CD14-positive monocyte (primary cell): Measurements from ENCODE around the gene NFRKB. TPM values are rescaled to one million over a fixed set of nuclear protein-coding genes. Genes with fewer than 3 reads are reported as not detected.
A peak's percentile ranks its signal among the peaks of the same experiment; 100 is the strongest.

Experiments used
- DNase-seq, 3 donors: peaks; one replicate each; pipeline ENCODE4 v3.0.0-alpha.2; 2011 to 2022
- H2AFZ ChIP-seq: 2 replicates; pipeline ENCODE4 v1.6.0; 2012; ENCODE audit warnings: mild to moderate bottlenecking, low read depth, low read length, inconsistent platforms; ENCODE audit not compliant: insufficient read depth, poor library complexity, severe bottlenecking
- H3K27ac ChIP-seq, 2 donors: 1 replicate in 1 of 2; 2 replicates in 1 of 2; pipeline ENCODE4 v1.5.1; 2012 to 2013; ENCODE audit warnings: low read length in 2 of 2, control low read depth in 1 of 2, inconsistent platforms in 1 of 2, low read depth in 1 of 2, mild to moderate bottlenecking in 1 of 2
- H3K27me3 ChIP-seq, 2 donors: one replicate each; pipeline versions ENCODE4 v1.6.0 to v1.6.1; 2011 to 2013; ENCODE audit warnings: low read length in 2 of 2; ENCODE audit not compliant: control insufficient read depth in 2 of 2, insufficient read depth in 2 of 2
- H3K36me3 ChIP-seq, 2 donors: replicated peaks in 1 of 2; 1 replicate in 1 of 2; 2 replicates in 1 of 2; pipeline versions ENCODE4 v1.5.1 to v1.6.1; 2012 to 2013; ENCODE audit warnings: low read length in 2 of 2, control low read depth in 1 of 2, inconsistent platforms in 1 of 2, mild to moderate bottlenecking in 1 of 2; ENCODE audit not compliant: insufficient read depth in 2 of 2, control insufficient read depth in 1 of 2
- H3K4me1 ChIP-seq, 2 donors: 1 replicate in 1 of 2; 2 replicates in 1 of 2; pipeline versions ENCODE4 v1.5.1 to v1.6.1; 2012 to 2013; ENCODE audit warnings: low read length in 2 of 2, control low read depth in 1 of 2, inconsistent platforms in 1 of 2, mild to moderate bottlenecking in 1 of 2, moderate library complexity in 1 of 2; ENCODE audit not compliant: insufficient read depth in 2 of 2, control insufficient read depth in 1 of 2
- H3K4me2 ChIP-seq: replicated peaks from 2 replicates; pipeline ENCODE3; 2012; ENCODE audit warnings: low read length, moderate library complexity, mild to moderate bottlenecking; ENCODE audit not compliant: poor library complexity, severe bottlenecking; ENCODE audit errors: extremely low read depth
- H3K4me3 ChIP-seq, 3 experiments: fragments of 200-600 bp in 1 of 3; sonication (generic) in 1 of 3; replicated peaks in 1 of 3; 1 replicate in 2 of 3; 2 replicates in 1 of 3; pipeline ENCODE4 v1.5.1; 2011 to 2013; ENCODE audit warnings: low read length in 3 of 3, mild to moderate bottlenecking in 3 of 3, control low read depth in 2 of 3, low read depth in 2 of 3, inconsistent platforms in 1 of 3, moderate library complexity in 1 of 3
- H3K79me2 ChIP-seq: 2 replicates; pipeline ENCODE4 v1.6.0; 2012; ENCODE audit warnings: mild to moderate bottlenecking, control low read depth, inconsistent platforms, low read length, moderate library complexity; ENCODE audit not compliant: insufficient read depth
- H3K9ac ChIP-seq: 2 replicates; pipeline ENCODE4 v1.6.0; 2017; ENCODE audit warnings: low read length, mild to moderate bottlenecking; ENCODE audit not compliant: insufficient read depth, poor library complexity, severe bottlenecking
- H3K9me3 ChIP-seq, 2 donors: replicated peaks in 1 of 2; 1 replicate in 1 of 2; 2 replicates in 1 of 2; pipeline versions ENCODE4 v1.5.1 to v1.6.1; 2012 to 2013; ENCODE audit warnings: low read length in 2 of 2, control low read depth in 1 of 2; ENCODE audit not compliant: control insufficient read depth in 1 of 2, insufficient read depth in 1 of 2
- H4K20me1 ChIP-seq: 2 replicates; pipeline ENCODE4 v1.6.0; 2012; ENCODE audit warnings: mild to moderate bottlenecking, low read length, control low read depth, moderate library complexity; ENCODE audit not compliant: insufficient read depth
- H3K27ac Mint-ChIP-seq, 7 donors: one replicate each; pipeline ENCODE4 v1.8.0; 2020; ENCODE audit warnings: mild to moderate bottlenecking in 7 of 7, mixed read lengths in 7 of 7, moderate library complexity in 6 of 7, inconsistent platforms in 2 of 7
- H3K27me3 Mint-ChIP-seq, 3 donors: one replicate each; pipeline ENCODE4 v1.8.0; 2021 to 2022; ENCODE audit warnings: low read depth in 3 of 3, mild to moderate bottlenecking in 3 of 3, mixed read lengths in 3 of 3, moderate library complexity in 3 of 3, inconsistent platforms in 1 of 3
- H3K36me3 Mint-ChIP-seq, 2 donors: one replicate each; pipeline ENCODE4 v1.8.0; 2020; ENCODE audit warnings: mixed read lengths in 2 of 2, inconsistent platforms in 1 of 2, mild to moderate bottlenecking in 1 of 2
- H3K4me1 Mint-ChIP-seq: one replicate; pipeline ENCODE4 v1.8.0; 2020; ENCODE audit warnings: mild to moderate bottlenecking, mixed read lengths
- H3K4me3 Mint-ChIP-seq, 2 donors: one replicate each; pipeline ENCODE4 v1.8.0; 2020; ENCODE audit warnings: mild to moderate bottlenecking in 2 of 2, mixed read lengths in 2 of 2, moderate library complexity in 1 of 2
- H3K9me3 Mint-ChIP-seq, 7 donors: one replicate each; pipeline ENCODE4 v1.8.0; 2020 to 2022; ENCODE audit warnings: mixed read lengths in 7 of 7, mild to moderate bottlenecking in 6 of 7, moderate library complexity in 6 of 7, inconsistent platforms in 2 of 7
- CTCF ChIP-seq: fragments of 200-600 bp; IDR thresholded peaks from one replicate; pipeline ENCODE4 v1.8.0; 2022; ENCODE audit warnings: antibody characterized with exemption, mild to moderate bottlenecking
- WGBS: methylation state at CpG from one replicate; pipeline ENCODE4 v1.1.5; 2013; ENCODE audit warnings: missing lambda C conversion rate; ENCODE audit not compliant: insufficient coverage; 5-methylcytosine and 5-hydroxymethylcytosine counted together
- intact Hi-C, 2 donors: fragments of 100-400 bp; cut with micrococcal nuclease; formaldehyde crosslinking; loops; one replicate each; pipeline versions ENCODE4 v1.15.0 to v1.15.1; 2023
- polyA plus RNA-seq, 3 donors: library from polyadenylated mRNA; depleted of rRNA in 1 of 3; unstranded in 2 of 3; stranded (reverse) in 1 of 3; fragments of 300-500 nt in 2 of 3; fragments of >200 nt in 1 of 3; fragmentation: Illumina TruSeq in 2 of 3; gene quantifications; 1 replicate in 2 of 3; 2 replicates in 1 of 3; pipeline ENCODE4 v1.2.3, GENCODE V29; 2012 to 2021

Gene NFRKB
- polyA plus RNA-seq, 3 donors: 5.8 to 25.6 (median 9.1) TPM

DNA sequence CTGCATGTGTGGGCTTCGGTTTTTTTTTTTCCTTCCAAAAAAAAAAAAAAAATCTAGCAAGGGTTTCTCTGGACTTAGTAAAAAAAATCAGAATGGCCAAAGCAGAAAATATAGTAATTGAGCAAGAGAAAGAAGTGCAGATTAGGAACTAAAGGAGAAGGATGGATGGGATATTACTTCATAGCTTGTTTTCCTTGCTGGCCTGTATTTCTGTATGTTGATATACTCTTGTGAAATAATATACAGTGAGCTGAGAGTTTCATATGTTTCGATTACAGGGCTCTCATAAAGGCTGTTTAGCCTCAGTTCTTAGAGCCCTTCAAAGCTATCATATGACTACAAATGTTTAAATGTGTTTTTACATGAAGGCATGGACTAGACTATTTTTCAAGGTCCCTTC lies 34.3 kb upstream of the NFRKB start:
- Histone ChIP-seq H3K9me3 (no peaks in the 10 kb centered on the region), H3K4me2 (peak overlapping the region; percentile 69), H4K20me1 (no peaks in the 10 kb centered on the region), H3K79me2 (peaks cover 3% of the 10 kb centered on the region), H3K36me3 (peaks cover under 1 to 18% of the 10 kb centered on the region in 2 donors), H3K27me3 (no peaks in the 10 kb centered on the region), H2AFZ (no peak overlapping the region), H3K4me1 (peaks cover 35 to 46% of the 10 kb centered on the region in 2 donors), H3K4me3 (peak overlapping the region in 1 of 3 experiments; percentile 61), H3K27ac (peak overlapping the region; percentile 86 to 91), H3K9ac (peak overlapping the region; percentile 24)
- H3K27ac Mint-ChIP-seq: peak overlapping the region; percentile 90 to 95 (median 93)
- peak; percentile 6 to 69 (median 58) for DNase-seq
- no peaks in the 10 kb centered on the region for H3K9me3 Mint-ChIP-seq
- H3K36me3 Mint-ChIP-seq: peaks cover 27 to 34% of the 10 kb centered on the region in 2 donors
- peak overlapping the region; percentile 57 to 69 for H3K4me3 Mint-ChIP-seq
- H3K4me1 Mint-ChIP-seq: peaks cover 45% of the 10 kb centered on the region
- WGBS: no CpG with 5 or more reads among the region's 2 CpGs
- no peaks in the 10 kb centered on the region for H3K27me3 Mint-ChIP-seq
- intact Hi-C loops: loop anchor here in 1 of 2 donors (2.0 to 10.0 kb wide), 4 partner anchors 21 to 135 kb away; partner anchors contain the start of genes APLP2 and PRDM10
- no peak for TF ChIP-seq CTCF

DNA sequence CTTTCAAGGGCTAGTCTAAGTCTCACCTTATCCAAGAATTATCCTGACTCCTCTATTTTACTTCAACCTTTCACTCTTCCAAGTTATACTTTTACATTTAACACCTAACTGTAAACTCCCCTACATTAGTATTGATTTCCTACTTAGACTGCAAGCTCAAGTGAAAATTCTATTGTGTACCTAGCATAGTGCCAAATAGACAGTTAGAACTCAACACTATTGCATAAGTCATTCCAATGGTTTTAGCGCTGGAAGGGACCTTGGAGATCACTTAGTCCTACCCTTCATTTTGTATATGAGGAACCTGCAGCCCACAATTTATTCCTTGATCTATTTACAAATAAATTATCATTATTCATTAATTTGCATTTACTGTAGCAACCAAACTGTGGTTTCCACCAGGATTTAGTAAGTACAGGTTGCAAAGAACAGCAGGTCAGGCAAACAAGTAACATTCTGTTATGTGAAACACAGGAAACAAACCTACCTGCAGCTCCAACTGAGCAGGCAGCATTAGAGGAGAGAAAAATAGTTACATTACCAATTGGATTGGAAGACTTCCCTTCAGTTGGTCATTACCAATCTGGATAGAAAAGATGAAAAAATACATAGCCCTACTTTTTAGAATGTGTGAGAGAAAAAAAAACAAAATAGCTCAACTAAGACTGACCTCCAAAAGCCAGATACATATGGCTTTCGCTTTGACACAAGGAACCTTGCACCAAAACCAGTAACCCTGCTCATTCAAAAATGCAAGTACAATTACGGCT lies 33.7 kb upstream of the NFRKB start:
- peaks cover 35 to 46% of the 10 kb centered on the region in 2 donors for H3K4me1 ChIP-seq
- peaks cover 3% of the 10 kb centered on the region for H3K79me2 ChIP-seq
- no peak overlapping the region for H2AFZ ChIP-seq
- no peaks in the 10 kb centered on the region for H3K9me3 ChIP-seq
- H3K4me3 ChIP-seq: peak overlapping the region in 1 of 3 experiments; percentile 61
- Mint-ChIP-seq H3K4me1 (peaks cover 45% of the 10 kb centered on the region), H3K36me3 (peaks cover 25 to 34% of the 10 kb centered on the region in 2 donors), H3K9me3 (no peaks in the 10 kb centered on the region), H3K27me3 (no peaks in the 10 kb centered on the region), H3K4me3 (peak overlapping the region in 1 of 2 donors; percentile 67), H3K27ac (peak overlapping the region; percentile 90 to 95 (median 93))
- peak overlapping the region; percentile 31 to 86 for H3K27ac ChIP-seq
- H3K27me3 ChIP-seq: no peaks in the 10 kb centered on the region
- peaks cover 0 to 18% of the 10 kb centered on the region in 2 donors for H3K36me3 ChIP-seq
- intact Hi-C loops: loop anchor here in 1 of 2 donors (10.0 kb wide), 1 partner anchor 136 kb away; the partner anchor contains the start of gene APLP2
- WGBS: 80% methylated on average over 1 of the region's 3 CpGs
- peak overlapping the region; percentile 69 for H3K4me2 ChIP-seq
- TF ChIP-seq CTCF: no peak
- no peak for DNase-seq
- H3K9ac ChIP-seq: peak overlapping the region; percentile 24
- no peaks in the 10 kb centered on the region for H4K20me1 ChIP-seq
